MCF 10A (cell line): ENCODE results near the gene NPC1. TPM values are rescaled to one million over a fixed set of nuclear protein-coding genes. Genes with fewer than 3 reads are reported as not detected.
"Not testable (repeated sequence)": the region's sequence is repeated elsewhere in the genome, so short reads cannot be mapped to it uniquely, and the experiment has no call there.

Source experiments
- BruUV-seq: library from RNA; stranded (reverse); fragments of 400-500 nt; replicated peaks from 2 replicates; lab custom pipeline; 2021; lab: Mats Ljungman, UMichigan
- CTCF ChIA-PET: fragments of 300-600 bp; sonication (Branson Sonifier 250); formaldehyde crosslinking; extraction: SDS; loops from one replicate; lab custom pipeline; 2021; ENCODE audit warnings: antibody characterized with exemption, inconsistent platforms; lab: Yijun Ruan, JAX
- POLR2A ChIA-PET: fragments of 300-600, 350-650 bp; sonication (Branson Sonifier 250); formaldehyde crosslinking; extraction: SDS; loops from one replicate; lab custom pipeline; 2020; ENCODE audit warnings: antibody characterized with exemption, inconsistent platforms; lab: Yijun Ruan, JAX
- DNase-seq: peaks from one replicate; pipeline ENCODE4 v3.0.0-alpha.2; 2018; ENCODE audit not compliant: unreplicated experiment
- H3K27ac Mint-ChIP-seq: one replicate; pipeline ENCODE4 v1.8.0; 2022; ENCODE audit warnings: mild to moderate bottlenecking, low read depth, mixed read lengths; ENCODE audit not compliant: unreplicated experiment
- H3K27me3 Mint-ChIP-seq: one replicate; pipeline ENCODE4 v1.8.0; 2022; ENCODE audit warnings: mixed read lengths; ENCODE audit not compliant: insufficient read depth, unreplicated experiment
- H3K36me3 Mint-ChIP-seq: one replicate; pipeline ENCODE4 v1.8.0; 2022; ENCODE audit warnings: mild to moderate bottlenecking, moderate library complexity, mixed read lengths; ENCODE audit not compliant: insufficient read depth, unreplicated experiment
- H3K4me1 Mint-ChIP-seq: one replicate; pipeline ENCODE4 v1.8.0; 2022; ENCODE audit warnings: mixed read lengths; ENCODE audit not compliant: insufficient read depth, unreplicated experiment
- H3K4me3 Mint-ChIP-seq: one replicate; pipeline ENCODE4 v1.8.0; 2022; ENCODE audit warnings: mild to moderate bottlenecking, moderate library complexity, mixed read lengths; ENCODE audit not compliant: unreplicated experiment
- H3K9me3 Mint-ChIP-seq: one replicate; pipeline ENCODE4 v1.8.0; 2022; ENCODE audit warnings: mixed read lengths; ENCODE audit not compliant: unreplicated experiment
- intact Hi-C: fragments of 100-400 bp; cut with micrococcal nuclease; formaldehyde crosslinking; loops from 2 replicates; pipeline ENCODE4 v1.14.1; 2022
- total RNA-seq: library from RNA; stranded (reverse); gene quantifications from 2 replicates; pipeline ENCODE4 v1.2.3, GENCODE V29; 2022
- TF ChIP-seq, protein P1 (sequence below): fragments of 200-600 bp; IDR thresholded peaks from one replicate; pipeline ENCODE4 v1.8.0; 2022; ENCODE audit warnings: antibody characterized with exemption, mild to moderate bottlenecking; ENCODE audit not compliant: unreplicated experiment

Gene NPC1
- total RNA-seq, 1 experiment from 2014 or later: 60.4 TPM

- Mint-ChIP-seq H3K27ac (peak overlapping the region; percentile 10), H3K4me1 (peaks cover 17% of the 10 kb centered on the region), H3K9me3 (no peaks in the 10 kb centered on the region), H3K4me3 (no peak overlapping the region), H3K27me3 (no peaks in the 10 kb centered on the region), H3K36me3 (peaks cover 77% of the 10 kb centered on the region)
- intact Hi-C loops: loop anchor here (1.0 to 5.0 kb wide), 3 partner anchors 70 to 296 kb away; partner anchors contain the start of gene NPC1
- POLR2A ChIA-PET: interaction anchor here (0.6 to 4.4 kb wide), 13 partner anchors 11 to 754 kb away, joined by 3 to 19 read pairs (median 4); partner anchors contain the start of genes NPC1, RIOK3 and RMC1
- CTCF ChIA-PET: interaction anchor here (0.5 to 4.0 kb wide), 44 partner anchors 8 to 1590 kb away, joined by 3 to 26 read pairs (median 4); no protein-coding TSS in a partner anchor
- peak; percentile 79 for DNase-seq
- BruUV-seq: no TSS peak
- TF ChIP-seq, protein P1, sequence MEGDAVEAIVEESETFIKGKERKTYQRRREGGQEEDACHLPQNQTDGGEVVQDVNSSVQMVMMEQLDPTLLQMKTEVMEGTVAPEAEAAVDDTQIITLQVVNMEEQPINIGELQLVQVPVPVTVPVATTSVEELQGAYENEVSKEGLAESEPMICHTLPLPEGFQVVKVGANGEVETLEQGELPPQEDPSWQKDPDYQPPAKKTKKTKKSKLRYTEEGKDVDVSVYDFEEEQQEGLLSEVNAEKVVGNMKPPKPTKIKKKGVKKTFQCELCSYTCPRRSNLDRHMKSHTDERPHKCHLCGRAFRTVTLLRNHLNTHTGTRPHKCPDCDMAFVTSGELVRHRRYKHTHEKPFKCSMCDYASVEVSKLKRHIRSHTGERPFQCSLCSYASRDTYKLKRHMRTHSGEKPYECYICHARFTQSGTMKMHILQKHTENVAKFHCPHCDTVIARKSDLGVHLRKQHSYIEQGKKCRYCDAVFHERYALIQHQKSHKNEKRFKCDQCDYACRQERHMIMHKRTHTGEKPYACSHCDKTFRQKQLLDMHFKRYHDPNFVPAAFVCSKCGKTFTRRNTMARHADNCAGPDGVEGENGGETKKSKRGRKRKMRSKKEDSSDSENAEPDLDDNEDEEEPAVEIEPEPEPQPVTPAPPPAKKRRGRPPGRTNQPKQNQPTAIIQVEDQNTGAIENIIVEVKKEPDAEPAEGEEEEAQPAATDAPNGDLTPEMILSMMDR: peak; percentile 70
These were observed 70.3 kb downstream of the NPC1 start for GRCh38 chr18:23515911-23516546.

GRCh38 chr18:23512641-23513040 lies 73.7 kb downstream of the NPC1 start:
- no peak overlapping the region for H3K27ac Mint-ChIP-seq
- TF ChIP-seq, protein P1: no peak
- H3K4me3 Mint-ChIP-seq: no peak overlapping the region
- no peaks in the 10 kb centered on the region for H3K27me3 Mint-ChIP-seq
- CTCF ChIA-PET: interaction anchor here (0.6 kb wide), 1 partner anchor 14 kb away, joined by 3 read pairs; no protein-coding TSS in a partner anchor
- H3K4me1 Mint-ChIP-seq: peaks cover 17% of the 10 kb centered on the region
- BruUV-seq: no TSS peak
- H3K36me3 Mint-ChIP-seq: peaks cover 77% of the 10 kb centered on the region
- no peaks in the 10 kb centered on the region for H3K9me3 Mint-ChIP-seq
- POLR2A ChIA-PET: interaction anchor here (0.6 kb wide), 1 partner anchor 12 kb away, joined by 3 read pairs; no protein-coding TSS in a partner anchor
- no peak for DNase-seq
- intact Hi-C loops: no loop called here

GRCh38 chr18:23512216-23512615 lies 74.1 kb downstream of the NPC1 start:
- H3K4me1 Mint-ChIP-seq: peaks cover 17% of the 10 kb centered on the region
- BruUV-seq, DNase-seq, H3K9me3 Mint-ChIP-seq, intact Hi-C loops, H3K27ac Mint-ChIP-seq, H3K27me3 Mint-ChIP-seq, H3K4me3 Mint-ChIP-seq: not testable (repeated sequence)
- CTCF ChIA-PET: interaction anchor here (0.6 to 0.9 kb wide), 2 partner anchors 37 to 75 kb away, joined by 3 read pairs; no protein-coding TSS in a partner anchor
- POLR2A ChIA-PET: interaction anchor here (0.6 kb wide), 1 partner anchor 11 kb away, joined by 3 read pairs; no protein-coding TSS in a partner anchor
- peaks cover 77% of the 10 kb centered on the region for H3K36me3 Mint-ChIP-seq

DNA sequence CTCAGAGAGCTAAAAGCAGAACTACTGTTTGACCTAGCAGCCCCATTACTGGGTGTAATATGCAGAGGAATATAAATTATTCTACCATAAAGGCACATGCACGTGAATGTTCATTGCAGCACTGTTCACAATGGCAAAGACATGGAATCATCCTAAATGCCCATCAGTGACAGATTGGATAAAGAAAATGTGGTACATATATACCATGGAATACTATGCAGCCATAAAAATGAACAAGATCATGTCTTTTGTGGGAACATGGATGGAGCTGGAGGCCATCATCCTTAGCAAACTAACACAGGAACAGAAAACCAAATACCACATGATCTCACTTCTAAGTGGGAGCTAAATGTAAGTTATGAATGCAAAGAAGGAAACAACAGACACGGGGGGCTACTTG lies 75.4 kb downstream of the NPC1 start:
- H3K27ac Mint-ChIP-seq, H3K27me3 Mint-ChIP-seq, BruUV-seq, H3K9me3 Mint-ChIP-seq, POLR2A ChIA-PET, DNase-seq, intact Hi-C loops, H3K4me3 Mint-ChIP-seq: not testable (repeated sequence)
- Mint-ChIP-seq H3K4me1 (peaks cover 16% of the 10 kb centered on the region), H3K36me3 (peaks cover 68% of the 10 kb centered on the region)
- CTCF ChIA-PET: interaction anchor here (0.9 kb wide), 1 partner anchor 74 kb away, joined by 3 read pairs; no protein-coding TSS in a partner anchor

DNA sequence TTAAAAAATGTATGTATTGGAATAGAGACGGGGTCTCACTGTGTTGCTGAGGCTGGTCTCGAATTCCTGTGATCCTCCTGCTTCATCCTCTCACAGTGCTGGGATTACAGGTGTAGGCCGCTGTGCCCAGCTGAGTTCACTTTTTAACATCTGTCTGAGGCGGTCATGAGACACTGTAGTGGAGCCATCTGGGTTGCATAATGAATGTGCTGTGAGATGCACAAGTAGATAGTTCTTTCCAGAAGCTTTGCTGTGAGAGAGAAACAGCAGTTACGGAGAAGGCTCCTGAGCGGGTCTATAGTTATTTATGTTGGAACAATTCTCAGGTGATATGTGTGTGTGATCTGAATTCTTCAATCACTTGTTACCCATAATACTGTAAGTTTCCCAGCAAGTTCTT lies 79.9 kb downstream of the NPC1 start:
- CTCF ChIA-PET: interaction anchor here (0.6 to 3.2 kb wide), 2 partner anchors 9 to 425 kb away, joined by 4 to 25 read pairs; no protein-coding TSS in a partner anchor
- H3K9me3 Mint-ChIP-seq: no peaks in the 10 kb centered on the region
- TF ChIP-seq, protein P1: no peak
- POLR2A ChIA-PET: interaction anchor here (3.9 kb wide), 1 partner anchor 9 kb away, joined by 19 read pairs; no protein-coding TSS in a partner anchor
- H3K27ac Mint-ChIP-seq: no peak overlapping the region
- intact Hi-C loops: no loop called here
- no TSS peak for BruUV-seq
- no peak for DNase-seq
- H3K4me3 Mint-ChIP-seq: no peak overlapping the region
- H3K27me3 Mint-ChIP-seq: no peaks in the 10 kb centered on the region
- peaks cover 12% of the 10 kb centered on the region for H3K4me1 Mint-ChIP-seq
- H3K36me3 Mint-ChIP-seq: peaks cover 47% of the 10 kb centered on the region
